Activated naive CD4-positive, alpha-beta T cell treated with anti-CD3 and anti-CD28 coated beads, Interleukin-2, amount 10 ng/mL, durations not matched to agents 5 hours and 36 hours (primary cell): ENCODE results near the gene OR4A47. TPM values are rescaled to one million over a fixed set of nuclear protein-coding genes. Genes with fewer than 3 reads are reported as not detected.

Experiments used
- total RNA-seq, 2 experiments: library from RNA; stranded (reverse); gene quantifications; one replicate each; pipeline ENCODE4 v1.2.3, GENCODE V29; 2021

The OR4A47 gene
- not detected for total RNA-seq

GRCh38 chr11:48488493-48488892, at the start of gene OR4A47:
OR4A47 (plus strand) TSS chr11:48488793; CDS start chr11:48488793, 0 bp downstream.

Other genes starting within 250 kb of the OR4A47 start
- not detected for gene OR4X2, start 243.7 kb upstream of the OR4A47 start, total RNA-seq
- not detected for gene OR4X1, start 224.9 kb upstream of the OR4A47 start, total RNA-seq
- gene OR4S1, start 182.6 kb upstream of the OR4A47 start, total RNA-seq: not detected
- not detected for gene OR4C3, start 163.9 kb upstream of the OR4A47 start, total RNA-seq
- gene OR4C5, start 122.3 kb upstream of the OR4A47 start, total RNA-seq: not detected